Hepatocyte (in vitro differentiated cells): ENCODE data around the gene SERPINB1.

Experiments used
- EZH2 ChIP-seq: fragments of 200-600 bp; sonication (generic); IDR thresholded peaks from 2 replicates; pipeline ENCODE4 v1.6.1; 2016; ENCODE audit warnings: antibody characterized with exemption, mild to moderate bottlenecking, borderline replicate concordance
- TF ChIP-seq, protein P1 (sequence below): fragments of 200-600 bp; sonication (generic); IDR thresholded peaks from 2 replicates; pipeline ENCODE4 v1.5.1; 2016; ENCODE audit warnings: antibody characterized with exemption, mild to moderate bottlenecking; ENCODE audit not compliant: poor library complexity

GRCh38 chr6:2817903-2818443 lies 23.7 kb downstream of the SERPINB1 start:
- TF ChIP-seq, protein P1, sequence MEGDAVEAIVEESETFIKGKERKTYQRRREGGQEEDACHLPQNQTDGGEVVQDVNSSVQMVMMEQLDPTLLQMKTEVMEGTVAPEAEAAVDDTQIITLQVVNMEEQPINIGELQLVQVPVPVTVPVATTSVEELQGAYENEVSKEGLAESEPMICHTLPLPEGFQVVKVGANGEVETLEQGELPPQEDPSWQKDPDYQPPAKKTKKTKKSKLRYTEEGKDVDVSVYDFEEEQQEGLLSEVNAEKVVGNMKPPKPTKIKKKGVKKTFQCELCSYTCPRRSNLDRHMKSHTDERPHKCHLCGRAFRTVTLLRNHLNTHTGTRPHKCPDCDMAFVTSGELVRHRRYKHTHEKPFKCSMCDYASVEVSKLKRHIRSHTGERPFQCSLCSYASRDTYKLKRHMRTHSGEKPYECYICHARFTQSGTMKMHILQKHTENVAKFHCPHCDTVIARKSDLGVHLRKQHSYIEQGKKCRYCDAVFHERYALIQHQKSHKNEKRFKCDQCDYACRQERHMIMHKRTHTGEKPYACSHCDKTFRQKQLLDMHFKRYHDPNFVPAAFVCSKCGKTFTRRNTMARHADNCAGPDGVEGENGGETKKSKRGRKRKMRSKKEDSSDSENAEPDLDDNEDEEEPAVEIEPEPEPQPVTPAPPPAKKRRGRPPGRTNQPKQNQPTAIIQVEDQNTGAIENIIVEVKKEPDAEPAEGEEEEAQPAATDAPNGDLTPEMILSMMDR = no peak
- TF ChIP-seq EZH2 = no peak
